Spleen (tissue), 7 donors: Measurements from ENCODE around the gene ARL10.
A peak's percentile ranks its signal among the peaks of the same experiment; 100 is the strongest.

Source experiments
- CTCF ChIP-seq, 11 experiments: fragments of 200-600 bp in 7 of 11; fragments of 450-650 bp in 4 of 11; sonication (generic) in 4 of 11; IDR thresholded peaks in 8 of 11; conservative IDR thresholded peaks in 3 of 11; 1 replicate in 7 of 11; 2 replicates in 4 of 11; pipeline versions ENCODE4 v1.4.0 to v1.8.0; 2016 to 2021; ENCODE audit warnings: antibody characterized with exemption in 11 of 11, inconsistent platforms in 4 of 11, mild to moderate bottlenecking in 1 of 11
- POLR2A ChIP-seq, 3 donors: fragments of 450-650 bp; IDR thresholded peaks; one replicate each; pipeline ENCODE4 v1.5.1; 2017; ENCODE audit warnings: antibody characterized with exemption in 3 of 3, mild to moderate bottlenecking in 1 of 3
- POLR2AphosphoS5 ChIP-seq, 3 donors: sonication (generic); formaldehyde crosslinking; IDR thresholded peaks; one replicate each; pipeline ENCODE4 v1.5.1; 2017; ENCODE audit warnings: antibody characterized with exemption in 3 of 3
- donor health status: DM: no; HTN: no; CAD: no; lungs with moderate emphysema.
- donor health status: DM: no; HTN: no; CAD: no.
- donor health status: DM: no; HTN: no; CAD: no.

- no peak for TF ChIP-seq CTCF (IDR thresholded peaks at IDR 0.05 in 8 of 11, conservative IDR thresholded peaks at IDR 0.05 in 3 of 11)
- no peak for TF ChIP-seq POLR2A (IDR thresholded peaks at IDR 0.05)
- TF ChIP-seq POLR2AphosphoS5 (IDR thresholded peaks at IDR 0.05) = peak in 1 of 3 donors; percentile 54
These were observed 18.1 kb downstream of the ARL10 start for GRCh38 chr5:176383248-176383905.
